Fibroblast of skin of abdomen (primary cell): ENCODE measurements around the gene IL11. TPM values are rescaled to one million over a fixed set of nuclear protein-coding genes. Genes with fewer than 3 reads are reported as not detected.
"Not testable (repeated sequence)": the region's sequence is repeated elsewhere in the genome, so short reads cannot be mapped to it uniquely, and the experiment has no call there.

ENCODE experiments used
- DNase-seq: peaks from one replicate; pipeline ENCODE4 v3.0.0-alpha.2; 2013
- polyA plus RNA-seq, 2 experiments: library from polyadenylated mRNA; unstranded; fragments of 120-200 nt; gene quantifications; one replicate each; pipeline ENCODE4 v1.2.1, GENCODE V29; 2013; ENCODE audit not compliant: insufficient read length in 2 of 2

IL11 gene
- 15.7 TPM for polyA plus RNA-seq (2013, experiment 1 of 2; ENCODE audit: insufficient read length)
- polyA plus RNA-seq (2013, experiment 2 of 2; ENCODE audit: insufficient read length), result 17.6 TPM

GRCh38 chr19:55370305-55370988 is at the start of gene IL11:
Gene IL11 (minus strand): TSS chr19:55370463. CDS start chr19:55370310, 153 bp downstream.
- peak; percentile 82 for DNase-seq

DNA sequence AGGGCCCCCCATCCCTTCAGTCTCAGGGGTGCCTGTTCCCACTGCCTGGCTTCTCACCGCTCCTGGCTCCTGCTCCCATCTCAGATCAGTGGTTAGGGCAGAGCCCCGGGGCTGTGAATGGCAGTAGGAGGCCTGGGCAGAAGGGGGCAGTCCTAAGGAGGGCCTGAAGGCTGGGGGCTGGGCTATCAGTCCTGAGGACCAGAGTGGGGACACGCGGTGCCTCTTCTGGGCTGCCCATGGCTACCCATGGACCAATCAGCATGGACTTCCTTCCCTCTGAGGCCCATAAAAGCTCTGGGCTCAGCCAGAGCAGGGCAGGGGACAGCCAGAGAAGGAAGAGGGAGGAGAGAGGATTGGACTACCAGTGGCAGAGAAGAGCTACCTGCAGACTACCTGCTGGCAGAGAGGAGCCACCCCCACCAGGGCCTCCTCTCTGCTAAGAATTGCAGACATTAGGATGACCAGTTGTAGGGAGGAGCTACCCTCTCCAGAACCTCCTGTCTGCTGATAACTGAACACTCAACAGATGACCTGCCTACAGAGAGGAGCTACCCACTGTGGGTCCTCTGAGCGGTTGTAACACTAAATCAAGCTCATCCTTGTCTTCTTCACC is 49.5 kb upstream of the IL11 start:
- DNase-seq, result no peak

- no peak for DNase-seq
Observed at GRCh38 chr19:55419103-55419502, 48.8 kb upstream of the IL11 start.

GRCh38 chr19:55418185-55418584 is 47.9 kb upstream of the IL11 start:
- peak; percentile 78 for DNase-seq

DNA sequence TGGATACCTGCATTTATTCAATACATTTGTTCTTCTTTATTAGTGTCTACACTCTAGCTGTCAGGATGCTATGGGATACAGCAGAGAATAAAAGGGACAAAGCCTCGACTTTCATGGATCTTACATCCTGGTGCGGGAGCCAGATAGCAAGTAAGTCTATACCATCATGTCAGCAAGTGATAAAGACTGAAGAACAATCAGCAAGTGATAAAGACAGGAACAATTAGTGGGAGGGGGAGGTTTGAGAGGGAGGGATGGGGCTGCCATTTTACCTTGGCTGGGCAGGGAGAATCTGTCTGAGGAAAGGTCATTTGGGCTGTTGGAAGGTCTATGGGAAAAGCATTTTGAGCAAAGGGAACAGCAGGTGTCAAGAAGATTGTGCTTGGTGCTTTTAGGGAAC is 39.9 kb upstream of the IL11 start:
- no peak for DNase-seq

DNA sequence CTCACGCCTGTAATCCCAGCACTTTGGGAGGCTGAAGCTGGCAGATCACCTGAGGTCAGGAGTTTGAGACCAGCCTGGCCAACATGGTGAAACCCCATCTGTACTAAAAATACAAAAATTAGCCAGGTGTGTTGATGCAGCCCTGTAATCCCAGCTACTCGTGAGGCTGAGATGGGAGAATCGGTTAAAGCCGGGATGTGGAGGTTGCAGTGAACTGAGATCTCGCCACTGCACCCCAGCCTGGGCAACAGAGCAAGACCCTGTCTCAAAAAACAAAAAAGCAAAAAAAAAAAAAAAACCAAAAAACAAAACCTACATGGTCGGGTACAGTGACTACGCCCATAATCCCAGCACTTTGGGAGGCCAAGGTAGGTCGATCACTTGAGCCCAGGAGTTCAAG is 38.9 kb upstream of the IL11 start:
- not testable (repeated sequence) for DNase-seq

DNA sequence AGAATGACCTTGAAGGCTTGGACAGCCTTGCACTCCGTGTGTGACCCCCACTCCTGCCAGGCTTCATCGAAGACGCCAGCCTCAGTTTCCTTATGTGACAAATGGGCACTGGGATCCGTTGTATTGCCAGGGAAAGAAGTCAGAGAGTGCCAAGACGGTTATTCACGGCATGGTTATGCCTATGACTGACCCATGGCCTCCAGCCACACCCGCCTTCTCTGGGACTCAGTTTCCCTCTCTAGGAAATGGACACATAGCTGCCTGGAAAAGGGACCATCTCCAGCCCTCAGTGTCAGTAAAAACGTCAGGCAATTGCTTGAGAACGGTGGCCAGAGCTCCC is 38.2 kb upstream of the IL11 start:
- no peak for DNase-seq

DNA sequence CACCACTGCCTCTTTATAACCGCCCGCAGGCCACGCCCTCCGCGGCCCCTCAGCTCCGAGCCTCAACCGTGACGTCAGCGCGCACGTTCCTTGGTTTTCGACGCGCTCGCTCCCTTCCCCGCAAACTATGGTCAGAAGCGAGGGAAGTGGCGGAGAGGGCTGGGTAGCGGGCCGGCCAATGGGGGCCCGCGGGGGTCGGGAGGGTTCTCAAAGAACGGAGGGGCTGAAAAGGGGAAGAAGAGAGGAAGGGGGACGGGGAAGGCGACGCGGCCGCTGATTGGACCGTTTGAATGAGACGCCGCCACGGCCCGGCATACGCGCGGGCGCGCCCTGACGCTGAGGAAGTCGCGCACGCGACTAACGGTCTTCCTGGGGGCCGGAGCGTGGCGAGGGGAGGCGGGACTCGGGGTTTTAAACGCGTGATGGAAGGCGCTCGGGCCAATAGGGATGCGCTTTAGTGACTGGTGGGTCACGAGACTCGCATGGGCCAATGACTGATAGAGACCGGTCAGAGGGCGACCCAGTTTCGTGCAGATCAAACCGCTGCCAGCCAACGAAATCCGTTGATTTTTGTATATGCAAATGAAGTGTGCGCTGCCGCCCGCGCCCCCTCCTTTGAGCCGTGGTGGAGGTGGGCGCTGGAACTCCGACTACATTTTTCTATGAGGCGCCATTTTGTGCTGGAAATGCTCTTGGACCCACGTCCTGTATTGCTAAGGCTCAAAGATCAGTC is 37.7 kb upstream of the IL11 start:
- DNase-seq, result peak; percentile 100

- DNase-seq, result not testable (repeated sequence)
Observed at GRCh38 chr19:55407550-55407799, 37.2 kb upstream of the IL11 start, which contains the start of gene UBE2S. Gene UBE2S (minus strand): TSS chr19:55407788. CDS start chr19:55407589, 199 bp downstream.

DNA sequence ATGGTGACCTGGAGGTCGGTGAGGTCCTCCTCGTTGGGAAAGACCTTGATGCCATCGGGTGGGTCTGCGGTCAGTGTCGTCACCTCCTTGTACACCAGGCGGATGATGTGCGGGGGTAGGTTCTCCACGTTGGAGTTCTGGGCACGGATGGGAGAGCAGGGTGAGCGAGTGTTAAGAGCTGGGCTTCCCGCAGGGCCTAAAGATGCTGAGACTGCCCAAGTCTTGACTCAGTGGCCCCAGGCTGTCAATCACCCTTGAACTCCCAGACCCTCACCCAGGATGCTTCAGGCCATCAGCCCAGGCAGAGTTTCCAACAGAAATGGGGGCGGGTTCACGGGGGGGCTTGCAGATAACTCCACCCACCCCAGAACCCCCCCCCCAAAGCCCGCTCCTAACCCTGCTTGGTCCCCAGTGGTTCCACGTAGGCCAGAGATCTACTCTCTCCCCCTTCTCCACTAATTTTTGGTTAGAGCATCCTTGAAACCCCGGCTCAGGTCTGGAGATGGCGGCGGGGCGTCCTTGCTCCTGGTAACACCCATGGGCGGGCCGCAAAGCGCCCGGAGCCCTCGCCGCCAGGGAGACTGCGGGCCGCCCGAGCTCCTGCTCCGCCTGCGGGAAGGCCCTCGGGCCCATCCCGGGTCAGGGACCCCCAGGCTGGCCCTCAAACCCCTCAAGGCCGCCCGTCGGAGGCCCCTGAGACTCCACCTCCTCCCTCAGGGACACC is 36.7 kb upstream of the IL11 start:
- peak; percentile 17 for DNase-seq

DNA sequence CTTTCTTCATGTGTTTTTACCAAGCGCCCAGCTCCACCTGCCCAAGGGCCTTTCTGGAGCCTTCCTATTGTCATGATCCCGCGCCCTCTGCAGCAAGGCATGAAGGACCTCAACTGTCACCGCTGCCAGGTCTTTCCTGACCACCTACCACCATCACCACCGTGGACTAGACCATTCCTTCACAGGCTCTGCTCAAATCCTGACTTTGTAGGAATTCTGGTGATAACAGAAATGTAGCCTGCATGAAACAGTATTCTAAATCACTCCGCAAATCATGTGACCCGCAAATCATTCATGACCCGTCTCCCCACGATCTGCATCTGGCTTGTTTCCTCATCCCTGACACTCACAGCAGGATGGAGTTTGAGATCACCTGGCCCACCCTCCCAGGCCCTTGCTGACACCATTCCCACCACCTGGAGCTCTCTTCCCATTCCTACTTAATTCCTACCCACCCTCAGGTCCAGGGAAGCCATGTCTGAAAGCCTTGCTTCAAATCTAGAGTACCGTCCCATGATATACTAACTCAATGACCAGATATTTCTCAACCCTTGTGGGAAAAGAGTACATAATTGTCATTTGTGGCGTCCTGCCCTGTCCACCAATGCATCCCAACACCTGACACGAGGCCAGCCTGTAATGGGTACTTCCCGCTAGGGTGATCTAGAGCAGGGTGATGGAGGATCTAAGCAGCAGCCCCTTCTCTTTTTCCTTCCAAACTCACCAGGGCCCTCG is 36.0 kb upstream of the IL11 start:
- no peak for DNase-seq

DNA sequence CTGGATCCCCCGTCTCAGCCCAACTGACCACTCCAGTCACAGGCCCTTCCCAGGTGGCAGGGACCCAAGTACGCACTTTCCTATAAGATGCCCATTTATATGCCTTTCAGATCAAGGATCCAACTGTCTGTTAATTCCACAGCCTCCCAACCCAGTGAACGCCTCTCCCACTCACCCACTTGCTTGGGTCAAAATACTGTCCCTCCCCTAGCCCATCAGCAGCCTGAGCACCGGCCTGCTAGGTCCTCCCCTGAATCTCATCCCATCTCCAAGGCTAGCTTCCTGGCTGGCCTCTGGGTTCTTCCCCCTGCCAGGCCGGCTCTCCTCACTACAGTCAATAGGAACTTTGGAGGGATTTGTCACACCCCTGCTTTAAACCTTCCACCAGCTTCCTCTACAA is 35.4 kb upstream of the IL11 start:
- DNase-seq, result no peak

GRCh38 chr19:55402509-55402908 is 32.2 kb upstream of the IL11 start:
- no peak for DNase-seq

GRCh38 chr19:55401390-55401789 is 31.1 kb upstream of the IL11 start:
- not testable (repeated sequence) for DNase-seq

GRCh38 chr19:55400281-55401087 is 30.2 kb upstream of the IL11 start:
- no peak for DNase-seq

- DNase-seq, result no peak
Observed at GRCh38 chr19:55398200-55398925, 28.1 kb upstream of the IL11 start.

DNA sequence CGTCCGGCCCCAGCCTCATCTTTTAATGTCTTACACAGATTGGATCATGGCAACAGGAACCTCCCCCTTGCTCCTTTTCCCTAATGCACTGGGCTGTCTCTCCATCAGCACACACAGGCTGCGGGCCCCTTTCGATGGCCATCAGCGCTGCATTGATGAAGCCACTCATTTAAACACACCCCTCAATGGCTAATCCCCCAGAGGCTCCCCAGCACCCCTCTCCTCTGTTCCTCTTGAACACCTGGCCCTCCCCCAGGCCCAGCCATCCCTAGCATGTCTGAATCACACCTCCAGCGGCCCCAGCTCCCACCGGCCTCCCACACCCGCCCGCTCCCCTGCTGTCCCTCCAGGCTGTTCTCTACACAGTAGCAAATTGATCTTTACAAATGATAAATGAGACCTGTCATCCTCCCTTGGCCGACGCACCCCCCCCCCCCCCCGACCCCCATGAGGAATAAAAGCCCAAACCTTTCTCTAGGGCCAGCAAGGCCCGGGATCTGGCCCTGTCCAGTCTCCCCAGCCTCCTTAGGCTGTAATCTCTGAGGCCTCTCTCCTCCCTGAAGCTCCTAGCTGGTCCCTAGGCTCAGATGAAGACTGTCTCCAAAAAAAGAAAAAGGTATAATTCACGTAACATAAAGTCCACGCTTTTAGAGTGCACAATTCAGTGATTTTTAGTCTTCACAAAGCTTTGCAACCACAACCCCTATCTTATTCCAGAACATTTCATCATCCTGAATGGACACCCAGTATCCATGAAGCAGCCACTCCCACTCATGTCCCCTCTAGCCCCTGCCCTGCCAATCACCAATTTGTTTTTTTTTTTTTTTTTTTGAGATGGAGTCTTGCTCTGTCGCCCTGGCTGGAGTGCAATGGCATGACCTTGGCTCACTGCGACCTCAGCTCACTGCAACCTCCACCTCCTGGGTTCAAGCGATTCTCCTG is 22.8 kb upstream of the IL11 start:
- DNase-seq, result no peak

- no peak for DNase-seq
Observed at GRCh38 chr19:55391702-55392615, 21.7 kb upstream of the IL11 start.
